ENCODE measurements around the gene ANO7.

GRCh38 chr2:241213041-241213440, 24.6 kb downstream of the ANO7 start:
- no peak for TF ChIP-seq CTCF (IDR thresholded peaks at IDR 0.05)
- TF ChIP-seq POLR2A (IDR thresholded peaks at IDR 0.05; ENCODE audit: low read depth), result no peak
- TF ChIP-seq POLR2AphosphoS5 (IDR thresholded peaks at IDR 0.05), result no peak

All from esophagus muscularis mucosa (tissue), 3 donors.